H1 (cell line): Measurements from ENCODE around the gene WFDC5. TPM values are rescaled to one million over a fixed set of nuclear protein-coding genes. Genes with fewer than 3 reads are reported as not detected.

Source experiments
- CTCF ChIA-PET: fragments of 300-600 bp; sonication (Branson Sonifier 250); formaldehyde crosslinking; loops from one replicate; lab custom pipeline; 2021; ENCODE audit not compliant: partially characterized antibody; lab: Charles Lee
- POLR2A ChIA-PET: fragments of 300-600 bp; sonication (Branson Sonifier 250); formaldehyde crosslinking; loops from one replicate; lab custom pipeline; 2021; ENCODE audit warnings: inconsistent platforms; ENCODE audit not compliant: partially characterized antibody; lab: Charles Lee
- DNase-seq, 2 experiments: peaks; one replicate each; pipeline versions ENCODE4 v3.0.0 to v3.0.0-alpha.2; 2010 to 2022; ENCODE audit warnings: low spot score in 2 of 2, low read depth in 1 of 2, mixed read lengths in 1 of 2
- FAIRE-seq: peaks from 2 replicates; lab custom pipeline; 2011; peaks lifted over from hg19 to GRCh38; lab: Jason Lieb, UNC
- H2AFZ ChIP-seq: 2 replicates; pipeline ENCODE4 v1.8.1; 2012; ENCODE audit warnings: low read length, inconsistent platforms
- H2AK5ac ChIP-seq: 2 replicates; pipeline ENCODE4 v1.6.1; 2013; ENCODE audit warnings: low read depth, low read length
- H2BK120ac ChIP-seq: replicated peaks from 2 replicates; pipeline ENCODE3; 2013; ENCODE audit warnings: low read depth, low read length, inconsistent platforms
- H2BK12ac ChIP-seq: 2 replicates; pipeline ENCODE4 v1.6.1; 2013; ENCODE audit warnings: low read depth, low read length
- H2BK15ac ChIP-seq: 2 replicates; pipeline ENCODE4 v1.6.1; 2013; ENCODE audit warnings: low read length
- H2BK20ac ChIP-seq: 2 replicates; pipeline ENCODE4 v1.6.1; 2013; ENCODE audit warnings: low read length
- H2BK5ac ChIP-seq: 2 replicates; pipeline ENCODE4 v1.6.1; 2013; ENCODE audit warnings: low read depth, low read length
- H3K14ac ChIP-seq: 2 replicates; pipeline ENCODE4 v1.6.1; 2013; ENCODE audit warnings: inconsistent platforms; ENCODE audit not compliant: insufficient read length
- H3K18ac ChIP-seq: 2 replicates; pipeline ENCODE4 v1.6.1; 2013; ENCODE audit warnings: low read length; ENCODE audit errors: extremely low read depth
- H3K23ac ChIP-seq: 2 replicates; pipeline ENCODE4 v1.6.1; 2013; ENCODE audit warnings: inconsistent platforms; ENCODE audit not compliant: insufficient read length
- H3K23me2 ChIP-seq: 2 replicates; pipeline ENCODE4 v1.6.1; 2013; ENCODE audit warnings: low read depth, low read length
- H3K27ac ChIP-seq: 2 replicates; pipeline ENCODE4 v1.6.1; 2011; ENCODE audit warnings: low read depth, low read length, inconsistent platforms
- H3K27me3 ChIP-seq, 4 experiments: replicated peaks in 1 of 4; 1 replicate in 1 of 4; 2 replicates in 3 of 4; pipeline versions ENCODE4 v1.6.1 to v1.8.1; 2011 to 2013; ENCODE audit warnings: low read length in 3 of 4, mild to moderate bottlenecking in 3 of 4, inconsistent platforms in 2 of 4, mixed read lengths in 2 of 4, moderate library complexity in 1 of 4; ENCODE audit not compliant: control insufficient read depth in 3 of 4, insufficient read depth in 3 of 4; ENCODE audit errors: extremely low read depth in 1 of 4
- H3K36me3 ChIP-seq, 4 experiments: 2 replicates each; pipeline versions ENCODE4 v1.6.1 to v1.8.1; 2011 to 2013; ENCODE audit warnings: mild to moderate bottlenecking in 4 of 4, low read length in 3 of 4, moderate library complexity in 2 of 4, control low read depth in 1 of 4, inconsistent platforms in 1 of 4; ENCODE audit not compliant: insufficient read depth in 4 of 4, control insufficient read depth in 2 of 4
- H3K4ac ChIP-seq: replicated peaks from 2 replicates; pipeline ENCODE3; 2013; ENCODE audit warnings: low read length, low read depth, mixed read lengths, inconsistent platforms; ENCODE audit not compliant: insufficient read length
- H3K4me1 ChIP-seq, 4 experiments: replicated peaks in 1 of 4; 1 replicate in 1 of 4; 2 replicates in 3 of 4; pipeline versions ENCODE4 v1.6.1 to v1.8.1; 2011 to 2013; ENCODE audit warnings: low read length in 3 of 4, inconsistent platforms in 2 of 4, mixed read lengths in 1 of 4; ENCODE audit not compliant: insufficient read depth in 4 of 4, control insufficient read depth in 3 of 4
- H3K4me2 ChIP-seq, 2 experiments: 2 replicates each; pipeline versions ENCODE4 v1.6.1 to v1.8.1; 2011 to 2013; ENCODE audit warnings: low read depth in 2 of 2, low read length in 2 of 2, control low read depth in 1 of 2, inconsistent platforms in 1 of 2, mild to moderate bottlenecking in 1 of 2; ENCODE audit not compliant: insufficient read depth in 1 of 2
- H3K4me3 ChIP-seq, 4 experiments: fragments of 200-600, 300-600 bp in 1 of 4; sonication (generic), shearing (Covaris generic), sonication (Bioruptor Twin) in 1 of 4; 2 replicates each; pipeline versions ENCODE4 v1.5.1 to v1.8.1; 2011 to 2016; ENCODE audit warnings: low read length in 4 of 4, low read depth in 3 of 4, control low read depth in 2 of 4, inconsistent platforms in 2 of 4, mild to moderate bottlenecking in 2 of 4, mixed read lengths in 1 of 4, moderate library complexity in 1 of 4; ENCODE audit not compliant: insufficient read depth in 2 of 4; ENCODE audit errors: extremely low read depth in 1 of 4
- H3K56ac ChIP-seq: replicated peaks from 2 replicates; pipeline ENCODE3; 2013; ENCODE audit warnings: low read depth, mild to moderate bottlenecking, mixed read lengths, low read length, inconsistent platforms; ENCODE audit not compliant: insufficient read length
- H3K79me1 ChIP-seq: 2 replicates; pipeline ENCODE4 v1.6.1; 2013; ENCODE audit warnings: low read depth, low read length, control low read depth
- H3K79me2 ChIP-seq, 2 experiments: 2 replicates each; pipeline versions ENCODE4 v1.6.1 to v1.8.1; 2012 to 2013; ENCODE audit warnings: low read length in 2 of 2, mild to moderate bottlenecking in 2 of 2, inconsistent platforms in 1 of 2; ENCODE audit not compliant: insufficient read depth in 2 of 2, control insufficient read depth in 1 of 2
- H3K9ac ChIP-seq, 4 experiments: replicated peaks in 1 of 4; 1 replicate in 1 of 4; 2 replicates in 3 of 4; pipeline versions ENCODE4 v1.6.1 to v1.8.1; 2011 to 2013; ENCODE audit warnings: low read depth in 3 of 4, low read length in 3 of 4, control low read depth in 2 of 4, mild to moderate bottlenecking in 2 of 4, moderate library complexity in 2 of 4, inconsistent platforms in 1 of 4; ENCODE audit errors: extremely low read depth in 1 of 4
- H3K9me3 ChIP-seq, 2 experiments: 2 replicates each; pipeline versions ENCODE4 v1.6.1 to v1.8.1; 2012 to 2013; ENCODE audit warnings: mild to moderate bottlenecking in 2 of 2, moderate library complexity in 2 of 2, control low read depth in 1 of 2, inconsistent platforms in 1 of 2, low read depth in 1 of 2, low read length in 1 of 2, mixed read lengths in 1 of 2; ENCODE audit not compliant: insufficient read depth in 2 of 2
- H4K20me1 ChIP-seq, 2 experiments: replicated peaks in 1 of 2; 2 replicates each; pipeline versions ENCODE3 to v1.8.1; 2011 to 2013; ENCODE audit warnings: inconsistent platforms in 2 of 2, low read length in 2 of 2, mild to moderate bottlenecking in 1 of 2; ENCODE audit not compliant: insufficient read depth in 2 of 2, control insufficient read depth in 1 of 2
- H4K5ac ChIP-seq: 2 replicates; pipeline ENCODE4 v1.6.1; 2013; ENCODE audit warnings: low read length, low read depth, mixed read lengths, inconsistent platforms; ENCODE audit not compliant: insufficient read length
- H4K8ac ChIP-seq: 2 replicates; pipeline ENCODE4 v1.8.0; 2013; ENCODE audit warnings: mild to moderate bottlenecking, moderate library complexity, low read length, inconsistent platforms; ENCODE audit not compliant: insufficient read depth; ENCODE audit errors: extremely low read depth
- H4K91ac ChIP-seq: replicated peaks from 2 replicates; pipeline ENCODE3; 2013; ENCODE audit warnings: low read length, mixed read lengths, inconsistent platforms; ENCODE audit not compliant: insufficient read length
- BACH1 ChIP-seq: IDR thresholded peaks from 2 replicates; pipeline ENCODE4 v1.6.1; 2012; ENCODE audit warnings: low read length, improper control_type of control experiment
- BRCA1 ChIP-seq: IDR thresholded peaks from 2 replicates; pipeline ENCODE4 v1.6.1; 2012; ENCODE audit warnings: low read depth, low read length, improper control_type of control experiment
- CHD2 ChIP-seq: IDR thresholded peaks from 2 replicates; pipeline ENCODE4 v1.6.1; 2012; ENCODE audit warnings: low read length, improper control_type of control experiment
- JUN ChIP-seq: IDR thresholded peaks from 2 replicates; pipeline ENCODE4 v1.6.1; 2011; ENCODE audit warnings: low read depth, mild to moderate bottlenecking, improper control_type of control experiment, low read length
- KDM4A ChIP-seq: IDR thresholded peaks from one replicate; pipeline ENCODE4 v1.7.1; 2012; ENCODE audit warnings: low read depth, mild to moderate bottlenecking, moderate library complexity, low read length, inconsistent platforms; ENCODE audit not compliant: severe bottlenecking
- SIRT6 ChIP-seq: IDR thresholded peaks from one replicate; pipeline ENCODE4 v1.7.1; 2012; ENCODE audit warnings: low read length, inconsistent platforms
- SUZ12 ChIP-seq: fragments of 200-600 bp; sonication (generic); IDR thresholded peaks from 2 replicates; pipeline ENCODE4 v1.6.1; 2012; ENCODE audit warnings: mild to moderate bottlenecking, inconsistent platforms, low read length, moderate library complexity, mixed read lengths
- TEAD4 ChIP-seq: IDR thresholded peaks from 2 replicates; pipeline ENCODE4 v1.6.1; 2012; ENCODE audit warnings: low read depth, low read length, inconsistent platforms, mixed read lengths
- WGBS, 2 experiments: shearing (Covaris generic) in 1 of 2; methylation state at CpG; one replicate each; pipeline versions ENCODE4 v1.1.6 to v1.1.7; 2013 to 2015; ENCODE audit warnings: low lambda C conversion rate in 2 of 2, mixed read lengths in 2 of 2, inconsistent platforms in 1 of 2, low coverage in 1 of 2, missing lambda C conversion rate in 1 of 2; ENCODE audit not compliant: insufficient replicate concordance in 2 of 2, insufficient coverage in 1 of 2, insufficient read length in 1 of 2; ENCODE audit errors: extremely low coverage in 1 of 2, missing lambda C conversion rate in 1 of 2; 5-methylcytosine and 5-hydroxymethylcytosine counted together
- polyA plus RNA-seq, 7 experiments: library from polyadenylated mRNA; depleted of rRNA in 3 of 7; stranded (reverse) in 5 of 7; unstranded in 2 of 7; fragments of >200 nt in 5 of 7; fragments of 200-250 nt in 2 of 7; gene quantifications; 1 replicate in 5 of 7; 2 replicates in 1 of 7; 4 replicates in 1 of 7; pipeline versions ENCODE4 v1.2.1 to v1.2.3, GENCODE V29; 2011 to 2013; ENCODE audit warnings: missing spikeins in 2 of 7, mixed read lengths in 2 of 7
- total RNA-seq: library from RNA; stranded (reverse); fragmentation: NEBNext Ultra II Directional; extraction: Animal tissue kit (Norgen Biotek cat#: 25700); gene quantifications from 2 replicates; pipeline ENCODE4 v1.2.1, GENCODE V29; 2021

Gene WFDC5
- total and polyA plus RNA-seq, 2 of the 8 experiments (the other 6 are each of a cell fraction or from before 2014, with no cell fraction given) = not detected

DNA sequence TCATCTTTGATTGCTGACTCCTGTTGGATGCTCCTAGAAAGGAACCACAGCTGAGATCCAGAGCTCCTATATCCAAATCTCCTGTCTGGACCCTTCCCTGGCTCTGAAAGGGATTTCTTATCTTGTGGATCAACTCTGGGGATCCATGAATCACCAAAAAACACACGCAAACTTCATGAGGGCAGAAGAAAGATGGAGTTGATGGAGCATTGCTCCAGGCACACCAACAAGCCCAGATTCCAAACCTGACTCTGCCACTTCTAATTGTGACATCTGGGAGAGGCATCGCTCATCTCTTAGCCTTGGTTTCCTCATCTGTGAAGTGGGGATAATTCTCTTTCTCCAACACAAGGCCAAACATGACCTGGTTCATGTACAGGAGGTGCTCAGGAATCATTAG, 20.8 kb downstream of the WFDC5 start:
- Histone ChIP-seq H4K8ac (no peak overlapping the region), H3K14ac (no peak overlapping the region), H3K9ac (no peak overlapping the region), H2AK5ac (no peak overlapping the region), H4K91ac (no peak overlapping the region), H3K36me3 (peaks cover 0 to 5% (median 0%) of the 10 kb centered on the region in 4 experiments; a peak in 1 of 8 replicates), H3K23ac (no peak overlapping the region), H3K27ac (no peak overlapping the region), H4K20me1 (peaks cover 3 to 4% of the 10 kb centered on the region in 2 experiments), H3K4me1 (peaks cover 0 to 7% (median 2%) of the 10 kb centered on the region in 4 experiments; a peak in 5 of 7 replicates), H3K4ac (no peak overlapping the region), H3K9me3 (peaks cover 0 to 8% of the 10 kb centered on the region in 2 experiments; a peak in 2 of 4 replicates), H2AFZ (no peak overlapping the region), H2BK120ac (no peak overlapping the region), H2BK20ac (no peak overlapping the region), H2BK5ac (no peak overlapping the region), H3K23me2 (no peaks in the 10 kb centered on the region), H3K4me2 (no peak overlapping the region), H3K79me1 (no peaks in the 10 kb centered on the region), H3K56ac (no peak overlapping the region), H3K4me3 (no peak overlapping the region), H3K27me3 (peaks cover 5 to 19% (median 17%) of the 10 kb centered on the region in 4 experiments), H3K79me2 (no peaks in the 10 kb centered on the region), H3K18ac (no peak overlapping the region), H4K5ac (no peak overlapping the region), H2BK15ac (no peak overlapping the region), H2BK12ac (no peak overlapping the region)
- DNase-seq = no peak
- ChIA-PET CTCF (interaction anchor here (1.5 to 17.6 kb wide), 10 partner anchors 15 to 198 kb away, joined by 4 to 233 read pairs (median 20); partner anchors contain the start of gene WFDC5), POLR2A (interaction anchor here (1.5 kb wide), 1 partner anchor 18 kb away, joined by 4 read pairs; no protein-coding TSS in a partner anchor)
- 88% methylated on average over 2 of the region's 2 CpGs; no CpG with 5 or more reads in 1 of the 2 experiments for WGBS, 2 experiments
- FAIRE-seq = no peak
- TF ChIP-seq SUZ12 (no peak), BACH1 (no peak), BRCA1 (no peak), SIRT6 (no peak), CHD2 (no peak), JUN (no peak), TEAD4 (no peak), KDM4A (no peak)
